Stromal cell of bone marrow (primary cell): ENCODE results near the gene TBXAS1.
"Not testable (repeated sequence)": the region's sequence is repeated elsewhere in the genome, so short reads cannot be mapped to it uniquely, and the experiment has no call there.

ENCODE experiments used
- DNase-seq: peaks from one replicate; pipeline ENCODE4 v3.0.0-alpha.2; 2012; ENCODE audit warnings: low read depth

Gene TBXAS1

GRCh38 chr7:139827042-139827441 is 2.0 kb upstream of the TBXAS1 start:
- DNase-seq, result no peak

- no peak for DNase-seq
Observed at GRCh38 chr7:139828446-139828845, 618 bp upstream of the TBXAS1 start.

- no peak for DNase-seq
Observed at GRCh38 chr7:139829775-139830117, 682 bp downstream of the TBXAS1 start.

GRCh38 chr7:139830292-139830691 is 1.2 kb downstream of the TBXAS1 start:
- no peak for DNase-seq

- DNase-seq, result no peak
Observed at GRCh38 chr7:139830782-139831501, 1.9 kb downstream of the TBXAS1 start.

GRCh38 chr7:139835848-139836247 is 6.8 kb downstream of the TBXAS1 start:
- not testable (repeated sequence) for DNase-seq

DNA sequence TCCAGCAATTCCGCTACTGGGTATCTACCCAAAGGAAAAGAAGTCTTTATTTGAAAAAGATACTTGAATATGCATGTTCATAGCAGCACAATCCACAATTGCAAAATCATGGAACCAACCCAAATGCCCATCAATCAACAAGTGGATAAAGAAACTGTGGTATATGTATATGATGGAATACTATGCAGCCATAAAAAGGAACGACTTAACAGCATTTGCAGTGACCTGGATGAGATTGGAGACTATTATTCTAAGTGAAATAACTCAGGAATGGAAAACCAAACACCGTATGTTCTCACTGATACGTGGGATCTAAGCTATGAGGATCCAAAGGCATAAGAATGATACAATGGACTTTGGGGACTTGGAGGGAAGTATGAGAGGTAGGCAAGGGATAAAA is 8.2 kb downstream of the TBXAS1 start:
- not testable (repeated sequence) for DNase-seq

GRCh38 chr7:139838276-139838675 is 9.2 kb downstream of the TBXAS1 start:
- DNase-seq, result no peak

DNA sequence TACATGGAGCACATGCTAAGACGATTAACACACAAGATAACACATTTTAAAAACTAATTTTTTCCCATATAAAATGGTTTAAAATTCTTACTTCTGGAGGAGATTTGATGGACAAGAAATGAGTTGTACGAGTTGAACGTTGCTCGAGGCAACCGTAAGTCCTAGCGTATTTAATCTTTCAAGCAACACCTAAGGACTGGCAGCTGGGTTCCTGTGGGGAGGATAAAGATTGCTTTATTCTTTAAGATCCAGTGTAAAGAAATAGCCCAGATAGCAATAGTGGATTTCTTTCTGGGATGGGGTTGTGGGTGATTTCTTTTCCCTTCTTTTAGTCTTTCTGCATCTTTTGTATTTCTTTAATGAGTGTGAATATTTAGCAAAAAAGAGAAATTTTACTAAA is 9.8 kb downstream of the TBXAS1 start:
- DNase-seq, result no peak

- DNase-seq, result no peak
Observed at GRCh38 chr7:139840776-139841175, 11.7 kb downstream of the TBXAS1 start.

DNA sequence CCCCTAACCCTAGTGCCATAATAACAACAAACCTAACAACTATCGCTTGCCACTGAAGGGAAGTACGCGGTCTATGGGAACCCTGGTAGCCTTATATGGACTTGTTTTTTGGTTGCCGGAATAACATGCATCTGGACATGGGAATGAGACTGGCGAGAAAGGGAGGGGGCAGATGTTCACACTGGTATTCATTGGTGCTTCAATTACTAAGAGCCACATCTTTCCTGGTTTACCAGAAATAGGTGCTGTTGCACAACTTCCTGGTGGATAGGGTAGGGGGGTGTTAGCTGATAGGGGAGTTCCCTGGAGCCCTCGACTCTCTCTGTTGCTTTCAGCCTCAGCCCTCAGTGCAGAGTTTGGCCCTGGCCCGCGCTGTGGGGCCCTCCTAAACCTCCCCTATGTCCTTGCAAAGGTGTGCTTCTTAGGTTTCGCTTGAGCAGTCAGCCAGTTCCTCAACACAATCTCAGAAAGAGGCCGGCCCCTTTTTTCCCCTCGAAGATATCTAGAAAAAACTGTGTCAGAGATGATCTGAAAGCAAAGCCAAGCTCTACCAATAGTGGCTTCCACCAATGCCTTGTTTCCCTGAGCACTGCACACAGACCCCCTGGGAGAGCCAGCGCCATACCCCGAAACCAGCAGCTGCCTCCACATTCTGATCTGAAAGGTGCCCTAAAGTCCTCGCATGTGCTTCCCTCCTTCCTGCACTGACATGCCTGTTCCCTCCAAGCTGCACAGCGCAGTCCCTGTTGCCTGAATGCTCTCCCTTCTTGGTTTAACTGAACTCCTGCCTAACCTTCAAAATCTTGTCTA is 13.5 kb downstream of the TBXAS1 start:
- DNase-seq, result no peak

DNA sequence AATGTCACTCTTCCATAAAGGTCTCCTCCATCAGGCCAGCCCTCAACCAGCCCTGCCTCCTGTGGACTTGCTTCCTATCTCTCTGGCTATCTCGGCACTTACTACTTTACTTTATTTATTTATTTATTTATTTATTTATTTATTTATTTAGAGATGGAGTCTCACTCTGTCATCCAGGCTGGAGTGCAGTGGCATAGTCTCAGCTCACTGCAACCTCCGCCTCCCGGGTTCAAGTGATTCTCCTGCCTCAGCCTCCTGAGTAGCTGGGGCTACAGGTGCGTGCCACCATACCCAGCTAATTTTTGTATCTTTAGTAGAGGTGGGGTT is 14.1 kb downstream of the TBXAS1 start:
- DNase-seq, result not testable (repeated sequence)

DNA sequence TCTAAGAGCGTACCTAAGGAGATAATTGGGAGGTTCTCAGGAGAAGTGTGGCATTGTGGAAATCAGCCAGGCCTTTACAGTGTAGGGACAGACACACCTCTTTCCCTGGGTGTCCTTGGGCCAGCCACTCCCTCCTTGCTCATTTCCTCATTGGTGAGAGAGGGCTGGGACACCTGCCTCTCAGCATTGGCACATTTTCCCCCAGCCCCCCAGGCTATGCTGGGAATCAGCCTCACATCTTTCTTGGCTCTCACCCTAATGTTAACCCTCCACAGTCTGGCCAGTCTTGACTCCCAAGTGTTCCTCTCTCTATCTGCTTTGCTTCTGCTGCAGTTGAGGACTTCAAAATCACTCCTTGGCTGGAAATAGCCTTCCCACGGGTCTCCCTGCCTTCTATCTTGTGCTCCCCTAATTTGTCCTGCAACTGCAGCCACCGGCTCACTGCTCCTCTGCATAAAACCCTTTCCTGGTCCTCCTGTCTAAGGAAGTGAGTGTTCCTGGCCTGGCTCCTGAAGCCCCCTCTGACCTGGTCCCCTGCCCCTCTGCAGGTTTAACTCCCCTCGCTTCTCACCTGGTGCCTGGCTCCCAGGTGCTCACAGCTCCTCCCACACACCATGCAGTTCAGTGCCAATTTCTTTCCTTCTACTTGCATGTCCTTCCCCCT is 15.8 kb downstream of the TBXAS1 start:
- DNase-seq, result no peak

- no peak for DNase-seq
Observed at GRCh38 chr7:139845443-139845805, 16.4 kb downstream of the TBXAS1 start.

DNA sequence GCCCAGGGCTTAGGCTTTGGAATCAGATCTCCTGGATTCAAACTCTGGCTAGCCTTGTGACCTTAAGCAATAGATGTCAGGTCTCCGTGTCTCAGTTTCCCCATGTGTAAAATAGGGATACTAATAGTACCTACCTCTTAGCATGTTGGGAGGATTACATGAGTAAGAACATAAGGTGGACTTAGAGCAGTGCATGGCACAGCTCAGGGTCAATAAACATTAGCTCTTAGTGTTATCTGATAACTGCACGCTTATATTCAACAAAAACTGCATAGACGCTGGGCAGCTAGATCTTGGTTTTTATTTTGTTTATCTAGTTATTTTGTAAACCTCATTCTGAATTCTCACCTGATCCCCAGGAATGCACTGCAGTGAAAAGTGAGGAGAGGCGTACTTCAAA is 17.2 kb downstream of the TBXAS1 start:
- no peak for DNase-seq

GRCh38 chr7:139848274-139848673 is 19.2 kb downstream of the TBXAS1 start:
- DNase-seq, result no peak

- DNase-seq, result no peak
Observed at GRCh38 chr7:139850906-139851305, 21.8 kb downstream of the TBXAS1 start.

GRCh38 chr7:139851770-139852481 is 22.9 kb downstream of the TBXAS1 start:
- no peak for DNase-seq

DNA sequence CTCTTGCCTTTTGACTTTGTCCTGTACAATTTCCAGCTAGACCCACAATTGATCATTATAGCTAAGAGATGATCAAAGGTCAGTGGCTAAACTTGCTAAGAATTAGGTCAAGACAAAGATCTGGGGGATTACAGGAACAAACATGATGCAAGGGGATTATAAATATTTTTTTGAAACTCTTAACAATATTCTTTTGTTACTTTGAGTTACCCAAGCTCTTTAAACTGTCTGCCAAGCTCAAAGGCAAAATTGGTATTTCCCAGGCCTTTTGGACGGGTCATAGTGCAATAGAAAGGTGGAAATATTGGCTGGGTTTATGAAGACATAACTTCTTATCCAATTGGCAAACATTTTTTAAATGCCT is 23.4 kb downstream of the TBXAS1 start:
- no peak for DNase-seq

GRCh38 chr7:139853506-139854123 is 24.6 kb downstream of the TBXAS1 start:
- DNase-seq, result no peak

- peak; percentile 79 for DNase-seq
Observed at GRCh38 chr7:139854124-139854511, 25.1 kb downstream of the TBXAS1 start.

DNA sequence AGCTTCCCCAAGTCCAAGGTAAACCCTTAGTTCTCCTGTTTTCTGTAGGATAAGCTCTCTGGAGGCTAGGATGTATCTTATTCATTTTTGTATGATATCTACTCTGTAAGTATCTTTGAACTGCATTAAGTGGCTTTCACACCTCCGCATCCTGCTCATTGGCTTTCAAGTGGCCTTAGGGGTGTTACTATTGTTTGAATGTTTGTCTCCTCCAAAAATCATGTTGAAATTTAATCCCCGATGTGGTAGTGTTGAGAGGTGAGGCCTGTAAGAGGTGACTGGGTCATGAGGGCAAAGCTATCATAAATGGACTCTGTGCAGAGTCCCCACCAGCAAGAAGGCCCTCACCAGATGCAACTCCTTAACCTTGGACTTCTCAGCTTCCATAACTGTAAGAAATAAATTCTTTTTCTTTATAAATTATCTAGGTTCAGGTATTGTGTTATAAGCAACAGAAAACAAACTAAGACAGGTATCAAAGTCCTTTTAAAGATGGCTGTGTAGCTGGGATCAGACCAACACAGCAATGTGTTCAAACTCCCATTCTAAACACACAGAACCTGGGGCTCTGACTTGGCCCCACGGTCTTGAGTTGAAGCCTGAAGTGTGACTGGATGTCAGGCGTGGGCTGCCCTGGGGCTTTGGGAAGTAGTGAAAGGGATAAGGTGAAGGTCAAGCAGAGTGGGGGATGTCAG is 25.9 kb downstream of the TBXAS1 start:
- no peak for DNase-seq
